KMS-11 (cell line): ENCODE results near the gene FKBP1B.

Source experiments
- H2AFZ ChIP-seq: fragments of 200-600 bp; sonication (generic); 2 replicates; pipeline ENCODE4 v1.6.1; 2016; ENCODE audit warnings: antibody characterized with exemption, mixed run types, low read depth
- H3K27ac ChIP-seq: fragments of 200-600 bp; sonication (generic); 2 replicates; pipeline ENCODE4 v1.6.1; 2016; ENCODE audit warnings: mild to moderate bottlenecking, mixed run types
- H3K27me3 ChIP-seq: fragments of 200-600 bp; sonication (generic); 2 replicates; pipeline ENCODE4 v1.6.1; 2017; ENCODE audit warnings: mild to moderate bottlenecking, low read depth, mixed run types, moderate library complexity; ENCODE audit not compliant: insufficient read depth
- H3K36me3 ChIP-seq: fragments of 200-600 bp; sonication (generic); 2 replicates; pipeline ENCODE4 v1.6.1; 2017; ENCODE audit warnings: mild to moderate bottlenecking, mixed run types; ENCODE audit not compliant: insufficient read depth
- H3K4me1 ChIP-seq: fragments of 200-600 bp; sonication (generic); 2 replicates; pipeline ENCODE4 v1.6.1; 2016; ENCODE audit warnings: mild to moderate bottlenecking, low read depth, mixed run types; ENCODE audit not compliant: poor library complexity, severe bottlenecking
- H3K4me2 ChIP-seq: fragments of 200-600 bp; sonication (generic); 2 replicates; pipeline ENCODE4 v1.7.0; 2016; ENCODE audit warnings: mild to moderate bottlenecking, mixed run types
- H3K4me3 ChIP-seq: fragments of 200-600 bp; sonication (generic); IDR thresholded peaks from 2 replicates; pipeline ENCODE4 v1.6.1; 2017; ENCODE audit warnings: low read depth, low read length, mixed read lengths; ENCODE audit not compliant: insufficient read depth
- H3K79me2 ChIP-seq: fragments of 200-600 bp; sonication (generic); 2 replicates; pipeline ENCODE4 v1.6.1; 2016; ENCODE audit warnings: low read depth, mixed run types; ENCODE audit not compliant: insufficient read depth
- H3K9ac ChIP-seq: fragments of 200-600 bp; sonication (generic); 2 replicates; pipeline ENCODE4 v1.6.1; 2016; ENCODE audit warnings: mild to moderate bottlenecking, mixed run types
- H4K20me1 ChIP-seq: fragments of 200-600 bp; sonication (generic); 2 replicates; pipeline ENCODE4 v1.6.1; 2016; ENCODE audit warnings: mild to moderate bottlenecking, mixed run types; ENCODE audit not compliant: insufficient read depth
- CTCF ChIP-seq: fragments of 200-600 bp; sonication (generic); conservative IDR thresholded peaks from 2 replicates; pipeline ENCODE4 v1.6.1; 2017; ENCODE audit warnings: low read depth, mild to moderate bottlenecking, antibody characterized with exemption, low read length, moderate library complexity, mixed read lengths

FKBP1B gene

GRCh38 chr2:24045511-24046508 lies 3.7 kb upstream of the FKBP1B start:
- Histone ChIP-seq H3K36me3 (no peaks in the 10 kb centered on the region), H3K9ac (no peak overlapping the region), H2AFZ (no peak overlapping the region), H4K20me1 (no peaks in the 10 kb centered on the region), H3K79me2 (no peaks in the 10 kb centered on the region), H3K27ac (no peak overlapping the region), H3K4me1 (peaks cover 14% of the 10 kb centered on the region), H3K4me2 (peak overlapping the region; percentile 56), H3K4me3 (no peak overlapping the region), H3K27me3 (no peaks in the 10 kb centered on the region)
- no peak for TF ChIP-seq CTCF

GRCh38 chr2:24046599-24046929 lies 3.0 kb upstream of the FKBP1B start:
- Histone ChIP-seq H3K36me3 (no peaks in the 10 kb centered on the region), H2AFZ (peak overlapping the region; percentile 57), H4K20me1 (no peaks in the 10 kb centered on the region), H3K4me1 (peaks cover 14% of the 10 kb centered on the region), H3K4me3 (peak overlapping the region; percentile 87), H3K9ac (peak overlapping the region; percentile 36; the same call in 1 of the 2 replicates), H3K27me3 (no peaks in the 10 kb centered on the region), H3K4me2 (peak overlapping the region; percentile 56), H3K27ac (no peak overlapping the region), H3K79me2 (no peaks in the 10 kb centered on the region)
- TF ChIP-seq CTCF = no peak

- Histone ChIP-seq H4K20me1 (no peaks in the 10 kb centered on the region), H3K36me3 (no peaks in the 10 kb centered on the region), H3K27ac (no peak within 1 kb of the TSS), H3K4me1 (peaks cover 14% of the 10 kb centered on the region), H2AFZ (peak within 1 kb of the TSS; percentile 84), H3K4me3 (peak within 1 kb of the TSS; percentile 87), H3K9ac (peak within 1 kb of the TSS; percentile 36; the same call in 1 of the 2 replicates), H3K79me2 (no peaks in the 10 kb centered on the region), H3K4me2 (peak within 1 kb of the TSS; percentile 56), H3K27me3 (no peaks in the 10 kb centered on the region)
- TF ChIP-seq CTCF = no peak
Observed at GRCh38 chr2:24046930-24047702, 2.4 kb upstream of the FKBP1B start, which contains the start of gene WDCP. WDCP (minus strand) TSS chr2:24047391; CDS start chr2:24039494, 7,897 bp downstream.

GRCh38 chr2:24047703-24048033 lies 1.9 kb upstream of the FKBP1B start:
- Histone ChIP-seq H3K4me2 (peak overlapping the region; percentile 44), H3K27ac (no peak overlapping the region), H3K27me3 (no peaks in the 10 kb centered on the region), H3K36me3 (no peaks in the 10 kb centered on the region), H2AFZ (peak overlapping the region; percentile 84), H3K4me1 (peaks cover 14% of the 10 kb centered on the region), H3K9ac (no peak overlapping the region), H3K79me2 (no peaks in the 10 kb centered on the region), H3K4me3 (peak overlapping the region; percentile 10), H4K20me1 (no peaks in the 10 kb centered on the region)
- no peak for TF ChIP-seq CTCF
